GM23338 (cell line): ENCODE measurements around the gene ALDH2. TPM values are rescaled to one million over a fixed set of nuclear protein-coding genes. Genes with fewer than 3 reads are reported as not detected.
"Not testable (repeated sequence)": the region's sequence is repeated elsewhere in the genome, so short reads cannot be mapped to it uniquely, and the experiment has no call there.

ENCODE experiments used
- ATAC-seq: fragments of 200-7000 bp; cut with Tn5 transposase; 3 replicates; pipeline ENCODE4 v1.9.1; 2020
- DNase-seq: peaks from one replicate; pipeline ENCODE4 v3.0.0-alpha.2; 2015; ENCODE audit warnings: low spot score
- H2AFZ ChIP-seq: fragments of 200-600 bp; sonication (generic); 2 replicates; pipeline ENCODE4 v1.8.0; 2016; ENCODE audit warnings: antibody characterized with exemption, mild to moderate bottlenecking, moderate library complexity
- H3F3A ChIP-seq: fragments of 200-600 bp; sonication (generic); replicated peaks from 2 replicates; pipeline ENCODE4 v1.8.0; 2017; ENCODE audit warnings: antibody characterized with exemption, mixed run types, low read depth
- H3K27ac ChIP-seq: fragments of 200-600 bp; sonication (generic); 2 replicates; pipeline ENCODE4 v1.6.1; 2016; ENCODE audit warnings: low read depth
- H3K27me3 ChIP-seq: fragments of 200-600 bp; sonication (generic); 2 replicates; pipeline ENCODE4 v1.8.0; 2016; ENCODE audit warnings: mild to moderate bottlenecking, mixed run types, moderate library complexity; ENCODE audit not compliant: insufficient read depth
- H3K36me3 ChIP-seq: fragments of 200-600 bp; sonication (generic); 2 replicates; pipeline ENCODE4 v1.8.0; 2016; ENCODE audit warnings: mild to moderate bottlenecking; ENCODE audit not compliant: insufficient read depth
- H3K4me1 ChIP-seq: fragments of 200-600 bp; sonication (generic); 2 replicates; pipeline ENCODE4 v1.8.0; 2016; ENCODE audit warnings: mild to moderate bottlenecking, moderate library complexity; ENCODE audit not compliant: insufficient read depth
- H3K4me2 ChIP-seq: fragments of 200-600 bp; sonication (generic); 2 replicates; pipeline ENCODE4 v1.7.1; 2017; ENCODE audit warnings: mixed run types
- H3K4me3 ChIP-seq: fragments of 200-600 bp; sonication (generic); 2 replicates; pipeline ENCODE4 v1.6.1; 2016; ENCODE audit warnings: mixed run types
- H3K79me2 ChIP-seq: fragments of 200-600 bp; sonication (generic); replicated peaks from 2 replicates; pipeline ENCODE4 v1.8.0; 2017; ENCODE audit warnings: mild to moderate bottlenecking; ENCODE audit not compliant: insufficient read depth
- H3K9me2 ChIP-seq: fragments of 200-600 bp; sonication (generic); 2 replicates; pipeline ENCODE4 v1.8.0; 2017; ENCODE audit not compliant: insufficient read depth
- H4K20me1 ChIP-seq: fragments of 200-600 bp; sonication (generic); replicated peaks from 2 replicates; pipeline ENCODE4 v1.8.0; 2017; ENCODE audit warnings: mild to moderate bottlenecking; ENCODE audit not compliant: insufficient read depth
- H3K27ac Mint-ChIP-seq: 2 replicates; pipeline ENCODE4 v1.8.0; 2020; ENCODE audit warnings: inconsistent platforms, mild to moderate bottlenecking, moderate library complexity, mixed read lengths
- H3K27me3 Mint-ChIP-seq: 3 replicates; pipeline ENCODE4 v1.8.0; 2022; ENCODE audit warnings: low read depth, mild to moderate bottlenecking, moderate library complexity, mixed read lengths, inconsistent platforms; ENCODE audit not compliant: insufficient read depth, poor library complexity
- H3K36me3 Mint-ChIP-seq: 3 replicates; pipeline ENCODE4 v1.8.0; 2021; ENCODE audit warnings: low read depth, mild to moderate bottlenecking, inconsistent platforms, moderate library complexity, mixed read lengths
- H3K4me1 Mint-ChIP-seq: 3 replicates; pipeline ENCODE4 v1.8.0; 2020; ENCODE audit warnings: mild to moderate bottlenecking, inconsistent platforms, mixed read lengths
- H3K4me3 Mint-ChIP-seq: 3 replicates; pipeline ENCODE4 v1.8.0; 2021; ENCODE audit warnings: moderate library complexity, mild to moderate bottlenecking, inconsistent platforms, mixed read lengths
- H3K9me3 Mint-ChIP-seq: 3 replicates; pipeline ENCODE4 v1.8.0; 2020; ENCODE audit warnings: moderate library complexity, mild to moderate bottlenecking, inconsistent platforms, mixed read lengths
- CREB1 ChIP-seq: fragments of 250-450 bp; sonication (Bioruptor Pico); IDR thresholded peaks from 2 replicates; pipeline ENCODE4 v1.5.0; 2020; ENCODE audit warnings: low read depth, mild to moderate bottlenecking, moderate library complexity
- CTCF ChIP-seq, 2 experiments: fragments of 200-600 bp in 1 of 2; sonication (generic) in 1 of 2; conservative IDR thresholded peaks; 2 replicates each; pipeline versions ENCODE4 v1.5.1 to v1.6.1; 2016 to 2017; ENCODE audit warnings: antibody characterized with exemption in 2 of 2, low read depth in 2 of 2, mild to moderate bottlenecking in 2 of 2, moderate library complexity in 1 of 2
- ETS1 ChIP-seq: IDR thresholded peaks from 2 replicates; pipeline ENCODE4 v1.6.1; 2016; ENCODE audit warnings: antibody characterized with exemption
- EZH2 ChIP-seq: fragments of 200-600 bp; sonication (generic); IDR thresholded peaks from one replicate; pipeline ENCODE4 v1.8.0; 2017; ENCODE audit warnings: antibody characterized with exemption, mild to moderate bottlenecking, low read depth; ENCODE audit not compliant: unreplicated experiment
- JUNB ChIP-seq: IDR thresholded peaks from one replicate; pipeline ENCODE4 v1.6.1; 2016; ENCODE audit warnings: antibody characterized with exemption; ENCODE audit not compliant: unreplicated experiment
- NANOG ChIP-seq: IDR thresholded peaks from 2 replicates; pipeline ENCODE4 v1.6.1; 2016; ENCODE audit warnings: antibody characterized with exemption, borderline replicate concordance
- POLR2AphosphoS5 ChIP-seq: IDR thresholded peaks from 2 replicates; pipeline ENCODE4 v1.6.1; 2016; ENCODE audit warnings: antibody characterized with exemption, low read depth
- REST ChIP-seq: IDR thresholded peaks from one replicate; pipeline ENCODE4 v1.6.1; 2018; ENCODE audit warnings: antibody characterized with exemption; ENCODE audit not compliant: unreplicated experiment
- polyA plus RNA-seq: library from polyadenylated mRNA; unstranded; fragments of >200 nt; fragmentation: Nextera tagmentation; extraction: Ambion mirVana; gene quantifications from 2 replicates; pipeline ENCODE4 v1.2.1, GENCODE V29; 2016
- total RNA-seq: library from RNA; depleted of rRNA; stranded (reverse); fragments of >200 nt; shearing (Covaris generic); gene quantifications from 2 replicates; pipeline ENCODE4 v1.2.3, GENCODE V29; 2014
- TF ChIP-seq, protein P1 (sequence below): fragments of 250-450 bp; sonication (Bioruptor Pico); IDR thresholded peaks from 2 replicates; pipeline ENCODE4 v1.5.0; 2020; ENCODE audit warnings: mild to moderate bottlenecking, moderate library complexity

ALDH2 gene
- total and polyA plus RNA-seq, 2 experiments from 2014 or later, result 14.9 to 50.5 TPM

DNA sequence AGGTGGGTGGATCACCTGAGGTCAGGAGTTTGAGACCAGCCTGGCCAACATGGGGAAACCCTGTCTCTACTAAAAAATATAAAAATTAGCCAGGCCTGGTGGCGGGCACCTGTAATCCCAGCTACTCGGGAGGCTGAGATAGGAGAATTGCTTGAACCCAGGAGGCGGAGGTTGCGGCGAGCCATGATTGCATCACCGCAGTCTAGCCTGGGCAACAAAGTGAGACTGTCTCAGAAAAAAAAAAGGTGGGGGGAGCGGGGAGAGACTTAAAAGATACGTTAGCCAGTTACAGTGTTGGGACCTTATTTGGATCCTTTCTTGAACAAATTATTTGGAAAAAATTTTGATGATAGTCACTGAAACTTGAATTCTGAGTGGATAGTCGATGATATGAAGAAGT is 27.2 kb upstream of the ALDH2 start:
- H2AFZ ChIP-seq, H3K4me3 Mint-ChIP-seq, H3K4me1 ChIP-seq, H3K27me3 Mint-ChIP-seq, H3K27ac ChIP-seq, DNase-seq, H3K4me1 Mint-ChIP-seq, H3K9me3 Mint-ChIP-seq, H3K27ac Mint-ChIP-seq, ATAC-seq, H4K20me1 ChIP-seq, H3K4me2 ChIP-seq, H3K27me3 ChIP-seq, H3K36me3 ChIP-seq, H3K79me2 ChIP-seq, H3K4me3 ChIP-seq, H3F3A ChIP-seq, H3K9me2 ChIP-seq: not testable (repeated sequence)
- H3K36me3 Mint-ChIP-seq, result peaks cover 13% of the 10 kb centered on the region

DNA sequence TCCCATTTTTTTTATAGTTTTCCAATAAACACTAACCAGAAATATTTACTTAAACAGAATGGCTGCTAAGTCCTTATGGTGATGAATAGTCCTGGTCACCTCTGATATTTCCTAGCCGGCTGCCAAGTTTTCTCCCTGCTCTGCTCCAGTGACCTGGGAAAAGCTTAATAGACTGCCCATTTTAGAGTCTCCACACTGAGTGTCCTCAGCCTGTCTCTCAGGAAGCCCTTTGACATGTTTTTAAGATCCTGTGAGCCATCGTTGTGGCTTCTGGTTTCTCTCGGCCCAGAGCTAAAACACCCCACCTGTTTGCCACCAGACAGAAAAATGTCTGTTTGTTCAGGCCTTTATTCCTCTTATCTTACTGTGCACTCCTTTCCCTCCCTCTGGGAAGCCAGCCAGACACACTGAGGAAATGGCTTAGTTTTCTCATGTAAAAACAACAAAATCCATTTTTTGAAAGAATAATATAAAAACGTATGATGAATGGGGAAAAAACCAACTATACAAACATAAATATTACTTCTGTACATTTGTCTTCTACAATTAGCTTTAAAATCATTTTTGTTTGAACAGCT is 25.4 kb upstream of the ALDH2 start:
- no peaks in the 10 kb centered on the region for H3K79me2 ChIP-seq
- H3K27me3 ChIP-seq, result no peaks in the 10 kb centered on the region
- ATAC-seq (no peak), DNase-seq (no peak)
- H3K36me3 ChIP-seq, result no peaks in the 10 kb centered on the region
- no peak overlapping the region for H3K27ac ChIP-seq
- Mint-ChIP-seq H3K4me1 (no peaks in the 10 kb centered on the region), H3K27me3 (peaks cover 3% of the 10 kb centered on the region), H3K36me3 (peaks cover 22% of the 10 kb centered on the region), H3K9me3 (no peaks in the 10 kb centered on the region), H3K27ac (no peak overlapping the region), H3K4me3 (no peak overlapping the region)
- no peaks in the 10 kb centered on the region for H3K9me2 ChIP-seq
- H3K4me3 ChIP-seq, result no peak overlapping the region
- H4K20me1 ChIP-seq, result no peaks in the 10 kb centered on the region
- H3F3A ChIP-seq, result 0 out of 2 replicates have a peak, but pooled peaks cover 2% of the 10 kb centered on the region
- no peak overlapping the region for H2AFZ ChIP-seq
- no peaks in the 10 kb centered on the region for H3K4me1 ChIP-seq
- H3K4me2 ChIP-seq, result no peak overlapping the region
- TF ChIP-seq CREB1 (CRISPR knock-in tag), result no peak
- TF ChIP-seq POLR2AphosphoS5, result no peak
- TF ChIP-seq EZH2, result no peak
- TF ChIP-seq, protein P1, sequence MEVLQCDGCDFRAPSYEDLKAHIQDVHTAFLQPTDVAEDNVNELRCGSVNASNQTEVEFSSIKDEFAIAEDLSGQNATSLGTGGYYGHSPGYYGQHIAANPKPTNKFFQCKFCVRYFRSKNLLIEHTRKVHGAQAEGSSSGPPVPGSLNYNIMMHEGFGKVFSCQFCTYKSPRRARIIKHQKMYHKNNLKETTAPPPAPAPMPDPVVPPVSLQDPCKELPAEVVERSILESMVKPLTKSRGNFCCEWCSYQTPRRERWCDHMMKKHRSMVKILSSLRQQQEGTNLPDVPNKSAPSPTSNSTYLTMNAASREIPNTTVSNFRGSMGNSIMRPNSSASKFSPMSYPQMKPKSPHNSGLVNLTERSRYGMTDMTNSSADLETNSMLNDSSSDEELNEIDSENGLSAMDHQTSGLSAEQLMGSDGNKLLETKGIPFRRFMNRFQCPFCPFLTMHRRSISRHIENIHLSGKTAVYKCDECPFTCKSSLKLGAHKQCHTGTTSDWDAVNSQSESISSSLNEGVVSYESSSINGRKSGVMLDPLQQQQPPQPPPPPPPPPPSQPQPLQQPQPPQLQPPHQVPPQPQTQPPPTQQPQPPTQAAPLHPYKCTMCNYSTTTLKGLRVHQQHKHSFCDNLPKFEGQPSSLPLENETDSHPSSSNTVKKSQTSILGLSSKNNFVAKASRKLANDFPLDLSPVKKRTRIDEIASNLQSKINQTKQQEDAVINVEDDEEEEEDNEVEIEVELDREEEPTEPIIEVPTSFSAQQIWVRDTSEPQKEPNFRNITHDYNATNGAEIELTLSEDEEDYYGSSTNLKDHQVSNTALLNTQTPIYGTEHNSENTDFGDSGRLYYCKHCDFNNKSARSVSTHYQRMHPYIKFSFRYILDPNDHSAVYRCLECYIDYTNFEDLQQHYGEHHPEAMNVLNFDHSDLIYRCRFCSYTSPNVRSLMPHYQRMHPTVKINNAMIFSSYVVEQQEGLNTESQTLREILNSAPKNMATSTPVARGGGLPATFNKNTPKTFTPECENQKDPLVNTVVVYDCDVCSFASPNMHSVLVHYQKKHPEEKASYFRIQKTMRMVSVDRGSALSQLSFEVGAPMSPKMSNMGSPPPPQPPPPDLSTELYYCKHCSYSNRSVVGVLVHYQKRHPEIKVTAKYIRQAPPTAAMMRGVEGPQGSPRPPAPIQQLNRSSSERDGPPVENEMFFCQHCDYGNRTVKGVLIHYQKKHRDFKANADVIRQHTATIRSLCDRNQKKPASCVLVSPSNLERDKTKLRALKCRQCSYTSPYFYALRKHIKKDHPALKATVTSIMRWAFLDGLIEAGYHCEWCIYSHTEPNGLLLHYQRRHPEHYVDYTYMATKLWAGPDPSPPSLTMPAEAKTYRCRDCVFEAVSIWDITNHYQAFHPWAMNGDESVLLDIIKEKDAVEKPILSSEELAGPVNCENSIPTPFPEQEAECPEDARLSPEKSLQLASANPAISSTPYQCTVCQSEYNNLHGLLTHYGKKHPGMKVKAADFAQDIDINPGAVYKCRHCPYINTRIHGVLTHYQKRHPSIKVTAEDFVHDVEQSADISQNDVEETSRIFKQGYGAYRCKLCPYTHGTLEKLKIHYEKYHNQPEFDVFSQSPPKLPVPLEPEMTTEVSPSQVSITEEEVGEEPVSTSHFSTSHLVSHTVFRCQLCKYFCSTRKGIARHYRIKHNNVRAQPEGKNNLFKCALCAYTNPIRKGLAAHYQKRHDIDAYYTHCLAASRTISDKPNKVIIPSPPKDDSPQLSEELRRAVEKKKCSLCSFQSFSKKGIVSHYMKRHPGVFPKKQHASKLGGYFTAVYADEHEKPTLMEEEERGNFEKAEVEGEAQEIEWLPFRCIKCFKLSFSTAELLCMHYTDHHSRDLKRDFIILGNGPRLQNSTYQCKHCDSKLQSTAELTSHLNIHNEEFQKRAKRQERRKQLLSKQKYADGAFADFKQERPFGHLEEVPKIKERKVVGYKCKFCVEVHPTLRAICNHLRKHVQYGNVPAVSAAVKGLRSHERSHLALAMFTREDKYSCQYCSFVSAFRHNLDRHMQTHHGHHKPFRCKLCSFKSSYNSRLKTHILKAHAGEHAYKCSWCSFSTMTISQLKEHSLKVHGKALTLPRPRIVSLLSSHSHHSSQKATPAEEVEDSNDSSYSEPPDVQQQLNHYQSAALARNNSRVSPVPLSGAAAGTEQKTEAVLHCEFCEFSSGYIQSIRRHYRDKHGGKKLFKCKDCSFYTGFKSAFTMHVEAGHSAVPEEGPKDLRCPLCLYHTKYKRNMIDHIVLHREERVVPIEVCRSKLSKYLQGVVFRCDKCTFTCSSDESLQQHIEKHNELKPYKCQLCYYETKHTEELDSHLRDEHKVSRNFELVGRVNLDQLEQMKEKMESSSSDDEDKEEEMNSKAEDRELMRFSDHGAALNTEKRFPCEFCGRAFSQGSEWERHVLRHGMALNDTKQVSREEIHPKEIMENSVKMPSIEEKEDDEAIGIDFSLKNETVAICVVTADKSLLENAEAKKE (CRISPR knock-in tag), result no peak
- TF ChIP-seq JUNB, result no peak
- TF ChIP-seq ETS1, result no peak
- no peak for TF ChIP-seq REST
- no peak for TF ChIP-seq NANOG
- no peak for TF ChIP-seq CTCF (conservative IDR thresholded peaks at IDR 0.05; ENCODE audit: low read depth in 2 of 2)
